Measurements from ENCODE around the gene EXOC3L2. TPM values are rescaled to one million over a fixed set of nuclear protein-coding genes. Genes with fewer than 3 reads are reported as not detected.

The EXOC3L2 gene
- total RNA-seq, 1 donor from 2014 or later = not detected

DNA sequence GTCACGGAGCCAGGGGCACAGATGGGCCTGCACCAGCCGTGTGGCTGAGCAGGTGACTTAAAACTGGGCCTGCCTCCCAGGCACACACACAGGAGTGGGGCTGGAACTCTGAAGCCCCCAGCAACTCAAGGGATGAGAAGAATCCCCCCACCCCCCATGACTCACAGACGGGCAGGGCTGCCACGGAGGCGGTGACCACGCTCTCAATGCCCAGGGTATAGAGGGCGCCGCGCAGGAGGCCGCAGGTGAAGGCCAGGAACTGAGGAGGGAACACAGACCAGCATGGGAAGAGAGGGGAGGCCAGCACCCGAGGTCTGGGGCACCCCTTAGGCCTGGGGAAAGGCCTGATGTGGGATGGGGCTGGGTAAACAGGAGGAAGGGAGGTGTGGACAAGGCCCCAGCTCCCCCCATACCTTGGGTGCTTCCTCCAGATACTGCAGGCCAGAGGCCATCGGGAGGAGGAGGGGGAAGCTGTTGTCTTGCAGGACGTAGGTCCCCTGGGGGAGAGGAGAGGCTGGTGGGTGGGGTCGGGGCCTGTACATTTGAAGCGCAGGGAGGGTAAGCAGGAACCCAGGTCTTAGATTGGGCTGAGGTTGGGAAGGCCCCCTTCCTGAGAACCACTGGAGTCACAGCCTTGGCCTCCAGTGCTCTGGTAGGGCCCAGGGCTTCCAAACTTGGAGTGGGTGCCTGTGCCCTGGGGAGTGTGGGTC is 81.3 kb downstream of the EXOC3L2 start:
- no peak overlapping the region for H3K4me3 ChIP-seq (ENCODE audit: low read depth, low read length)
- DNase-seq (ENCODE audit: low read depth) (no peak), FAIRE-seq (no peak)
- no peaks in the 10 kb centered on the region for H3K27me3 ChIP-seq (ENCODE audit: control insufficient read depth, insufficient read depth, low read length)
- TF ChIP-seq, protein P1, sequence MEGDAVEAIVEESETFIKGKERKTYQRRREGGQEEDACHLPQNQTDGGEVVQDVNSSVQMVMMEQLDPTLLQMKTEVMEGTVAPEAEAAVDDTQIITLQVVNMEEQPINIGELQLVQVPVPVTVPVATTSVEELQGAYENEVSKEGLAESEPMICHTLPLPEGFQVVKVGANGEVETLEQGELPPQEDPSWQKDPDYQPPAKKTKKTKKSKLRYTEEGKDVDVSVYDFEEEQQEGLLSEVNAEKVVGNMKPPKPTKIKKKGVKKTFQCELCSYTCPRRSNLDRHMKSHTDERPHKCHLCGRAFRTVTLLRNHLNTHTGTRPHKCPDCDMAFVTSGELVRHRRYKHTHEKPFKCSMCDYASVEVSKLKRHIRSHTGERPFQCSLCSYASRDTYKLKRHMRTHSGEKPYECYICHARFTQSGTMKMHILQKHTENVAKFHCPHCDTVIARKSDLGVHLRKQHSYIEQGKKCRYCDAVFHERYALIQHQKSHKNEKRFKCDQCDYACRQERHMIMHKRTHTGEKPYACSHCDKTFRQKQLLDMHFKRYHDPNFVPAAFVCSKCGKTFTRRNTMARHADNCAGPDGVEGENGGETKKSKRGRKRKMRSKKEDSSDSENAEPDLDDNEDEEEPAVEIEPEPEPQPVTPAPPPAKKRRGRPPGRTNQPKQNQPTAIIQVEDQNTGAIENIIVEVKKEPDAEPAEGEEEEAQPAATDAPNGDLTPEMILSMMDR (IDR thresholded peaks at IDR 0.05; ENCODE audit: insufficient read depth, low read length, severe bottlenecking) = no peak
- H3K36me3 ChIP-seq (ENCODE audit: control insufficient read depth, insufficient read depth, low read length) = no peaks in the 10 kb centered on the region

DNA sequence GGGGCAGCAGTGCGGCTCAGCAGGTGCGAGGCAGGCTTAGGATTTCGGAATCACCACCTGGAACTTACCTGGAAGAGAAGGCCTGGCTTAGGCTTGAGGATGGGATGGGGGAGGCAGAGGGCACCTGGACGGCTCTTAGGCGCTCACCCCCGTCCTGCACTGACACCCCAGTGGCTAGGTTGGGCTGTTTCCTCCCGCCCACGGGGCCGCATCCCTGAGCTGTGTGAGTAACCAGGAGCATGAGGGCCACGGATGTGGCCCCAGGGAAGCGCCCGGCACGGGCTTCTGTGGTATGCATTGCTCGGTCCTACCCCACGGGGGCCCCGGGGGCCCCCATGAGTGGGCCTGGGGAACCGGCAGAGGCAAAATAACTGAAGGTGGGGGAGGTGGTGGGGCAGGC is 82.1 kb downstream of the EXOC3L2 start:
- no peak for FAIRE-seq
- no peak overlapping the region for H3K4me3 ChIP-seq (ENCODE audit: low read depth, low read length)
- TF ChIP-seq, protein P1 (IDR thresholded peaks at IDR 0.05; ENCODE audit: insufficient read depth, low read length, severe bottlenecking) = no peak
- H3K36me3 ChIP-seq (ENCODE audit: control insufficient read depth, insufficient read depth, low read length) = no peaks in the 10 kb centered on the region
- no peak for DNase-seq (ENCODE audit: low read depth)
- H3K27me3 ChIP-seq (ENCODE audit: control insufficient read depth, insufficient read depth, low read length) = no peaks in the 10 kb centered on the region

DNA sequence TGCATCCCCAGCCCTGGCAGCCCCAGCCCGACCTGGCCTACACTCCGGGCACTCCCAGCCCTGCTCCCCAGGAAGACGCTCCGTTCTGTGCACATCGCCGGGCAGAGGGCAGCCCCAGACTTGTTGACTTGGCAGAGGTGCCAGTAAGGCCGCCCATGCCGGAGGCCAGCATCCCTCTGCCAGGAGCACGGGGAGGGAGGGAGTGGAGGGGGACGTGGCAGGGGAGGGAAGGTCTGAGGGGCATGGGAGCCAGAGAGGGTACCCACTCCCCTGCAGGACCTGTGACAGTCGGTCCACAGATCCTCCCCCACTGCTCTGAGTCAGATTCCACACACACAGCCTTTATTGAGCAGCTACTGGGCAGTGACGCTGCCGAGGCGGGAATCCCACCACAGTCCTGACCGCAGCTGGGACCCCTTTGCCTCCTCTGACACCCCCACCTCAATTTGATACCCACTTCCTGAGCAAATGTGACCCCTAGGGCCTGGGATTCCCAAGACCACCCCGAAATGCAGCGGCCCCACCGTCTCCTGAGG is 82.5 kb downstream of the EXOC3L2 start:
- no peak overlapping the region for H3K4me3 ChIP-seq (ENCODE audit: low read depth, low read length)

More for the DNA sequence above, 82.5 kb downstream of the EXOC3L2 start:
- Histone ChIP-seq H3K36me3 (ENCODE audit: control insufficient read depth, insufficient read depth, low read length) (no peaks in the 10 kb centered on the region), H3K27me3 (ENCODE audit: control insufficient read depth, insufficient read depth, low read length) (no peaks in the 10 kb centered on the region)
- FAIRE-seq = no peak
- TF ChIP-seq, protein P1 (IDR thresholded peaks at IDR 0.05; ENCODE audit: insufficient read depth, low read length, severe bottlenecking) = no peak
- DNase-seq (ENCODE audit: low read depth) = peak; percentile 59

Other genes with a start within 250 kb of the EXOC3L2 start
- gene RELB, start 243.9 kb downstream of the EXOC3L2 start, total RNA-seq = 2.1 and 3.7 TPM in 2 replicates
- 12.5 and 19.2 TPM in 2 replicates for gene CLASRP, start 206.4 kb downstream of the EXOC3L2 start, total RNA-seq
- under 0.01 and 0.51 TPM in 2 replicates for gene ZNF296, start 168.9 kb downstream of the EXOC3L2 start, total RNA-seq
- 21.3 and 23.2 TPM in 2 replicates for gene GEMIN7, start 166.1 kb downstream of the EXOC3L2 start, total RNA-seq
- gene PPP1R37, start 152.2 kb downstream of the EXOC3L2 start, total RNA-seq = 19.2 and 19.5 TPM in 2 replicates
- 0.53 and 1.0 TPM in 2 replicates for gene NKPD1, start 84.4 kb downstream of the EXOC3L2 start, total RNA-seq
- gene TRAPPC6A, start 67.2 kb downstream of the EXOC3L2 start, total RNA-seq = 11.4 and 24.5 TPM in 2 replicates
- gene BLOC1S3, start 66.6 kb downstream of the EXOC3L2 start, total RNA-seq = 5.3 and 5.5 TPM in 2 replicates
- gene MARK4, start 5.9 kb upstream of the EXOC3L2 start, total RNA-seq = 10.8 and 14.8 TPM in 2 replicates
- gene CKM, start 77.5 kb upstream of the EXOC3L2 start, total RNA-seq = under 0.01 TPM in 1 of 2 replicates, not detected in the other
- gene KLC3, start 95.3 kb upstream of the EXOC3L2 start, total RNA-seq = 83.5 and 99.5 TPM in 2 replicates
- 3.9 and 4.6 TPM in 2 replicates for gene ERCC2, start 125.2 kb upstream of the EXOC3L2 start, total RNA-seq
- gene PPP1R13L, start 159.7 kb upstream of the EXOC3L2 start, total RNA-seq = 16.6 and 31.2 TPM in 2 replicates
- gene POLR1G, start 161.2 kb upstream of the EXOC3L2 start, total RNA-seq = 8.8 and 16.8 TPM in 2 replicates
- gene ERCC1, start 178.5 kb upstream of the EXOC3L2 start, total RNA-seq = 65.0 and 78.5 TPM in 2 replicates
- gene FOSB, start 222.6 kb upstream of the EXOC3L2 start, total RNA-seq = 3.6 and 4.2 TPM in 2 replicates

Measured in bronchial epithelial cell (primary cell).